HEK293 (cell line): Measurements from ENCODE around the gene STARD5.

Experiments
- SP3 ChIP-seq: fragments of 450-650 bp; formaldehyde crosslinking; IDR thresholded peaks from 2 replicates; pipeline ENCODE4 v1.5.1; 2016; ENCODE audit warnings: missing biosample characterization, missing genetic modification characterization
- ZNF311 ChIP-seq: fragments of 450-650 bp; formaldehyde crosslinking; IDR thresholded peaks from 2 replicates; pipeline ENCODE4 v1.5.1; 2017; ENCODE audit warnings: missing biosample characterization, missing genetic modification characterization, borderline replicate concordance
- ZNF37A ChIP-seq: fragments of 450-650 bp; IDR thresholded peaks from 2 replicates; pipeline ENCODE4 v1.5.1; 2018; ENCODE audit warnings: missing biosample characterization, missing genetic modification characterization
- ZNF561 ChIP-seq: fragments of 450-650 bp; IDR thresholded peaks from 2 replicates; pipeline ENCODE4 v1.5.1; 2018; ENCODE audit warnings: missing biosample characterization, missing genetic modification characterization, borderline replicate concordance
- ZNF747 ChIP-seq: fragments of 450-650 bp; formaldehyde crosslinking; IDR thresholded peaks from 2 replicates; pipeline ENCODE4 v1.5.1; 2016; ENCODE audit warnings: missing biosample characterization, missing genetic modification characterization
- ZNF785 ChIP-seq: fragments of 450-650 bp; formaldehyde crosslinking; IDR thresholded peaks from 2 replicates; pipeline ENCODE4 v1.5.1; 2016; ENCODE audit warnings: missing biosample characterization, missing genetic modification characterization
- TF ChIP-seq, protein P1 (sequence below): fragments of 450-650 bp; formaldehyde crosslinking; IDR thresholded peaks from 2 replicates; pipeline ENCODE4 v1.5.1; 2016; ENCODE audit warnings: missing biosample characterization, missing genetic modification characterization
- TF ChIP-seq, protein P2 (sequence below): fragments of 450-650 bp; formaldehyde crosslinking; IDR thresholded peaks from 2 replicates; pipeline ENCODE4 v1.5.1; 2016; ENCODE audit warnings: missing biosample characterization, missing genetic modification characterization

DNA sequence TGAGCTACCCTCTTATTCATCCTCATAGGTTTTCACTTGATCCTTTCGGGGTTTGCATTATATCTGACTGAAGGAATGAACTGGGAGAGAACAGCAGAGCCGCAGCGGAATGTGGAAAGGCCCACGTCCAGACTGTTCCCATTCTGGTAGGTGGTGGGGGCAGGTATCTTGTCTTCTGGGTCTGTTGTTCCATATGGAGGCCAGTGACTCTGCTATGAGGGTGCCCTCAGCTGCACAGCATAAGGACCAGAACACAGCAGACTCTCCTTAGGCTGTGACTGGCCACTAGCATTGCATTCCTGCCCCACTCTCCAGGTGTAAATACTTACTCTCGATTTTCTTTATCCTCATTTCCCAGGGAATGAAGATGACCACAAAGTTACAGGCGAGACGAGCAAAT, 38.0 kb upstream of the STARD5 start:
- TF ChIP-seq SP3 (tag by site-specific recombination): no peak
- no peak for TF ChIP-seq ZNF311 (tag by site-specific recombination)
- no peak for TF ChIP-seq ZNF561 (tag by site-specific recombination)
- no peak for TF ChIP-seq ZNF747
- no peak for TF ChIP-seq ZNF785 (tag by site-specific recombination)
- no peak for TF ChIP-seq ZNF37A
- TF ChIP-seq, protein P1, sequence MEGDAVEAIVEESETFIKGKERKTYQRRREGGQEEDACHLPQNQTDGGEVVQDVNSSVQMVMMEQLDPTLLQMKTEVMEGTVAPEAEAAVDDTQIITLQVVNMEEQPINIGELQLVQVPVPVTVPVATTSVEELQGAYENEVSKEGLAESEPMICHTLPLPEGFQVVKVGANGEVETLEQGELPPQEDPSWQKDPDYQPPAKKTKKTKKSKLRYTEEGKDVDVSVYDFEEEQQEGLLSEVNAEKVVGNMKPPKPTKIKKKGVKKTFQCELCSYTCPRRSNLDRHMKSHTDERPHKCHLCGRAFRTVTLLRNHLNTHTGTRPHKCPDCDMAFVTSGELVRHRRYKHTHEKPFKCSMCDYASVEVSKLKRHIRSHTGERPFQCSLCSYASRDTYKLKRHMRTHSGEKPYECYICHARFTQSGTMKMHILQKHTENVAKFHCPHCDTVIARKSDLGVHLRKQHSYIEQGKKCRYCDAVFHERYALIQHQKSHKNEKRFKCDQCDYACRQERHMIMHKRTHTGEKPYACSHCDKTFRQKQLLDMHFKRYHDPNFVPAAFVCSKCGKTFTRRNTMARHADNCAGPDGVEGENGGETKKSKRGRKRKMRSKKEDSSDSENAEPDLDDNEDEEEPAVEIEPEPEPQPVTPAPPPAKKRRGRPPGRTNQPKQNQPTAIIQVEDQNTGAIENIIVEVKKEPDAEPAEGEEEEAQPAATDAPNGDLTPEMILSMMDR (tag by site-specific recombination): no peak
- TF ChIP-seq, protein P2, sequence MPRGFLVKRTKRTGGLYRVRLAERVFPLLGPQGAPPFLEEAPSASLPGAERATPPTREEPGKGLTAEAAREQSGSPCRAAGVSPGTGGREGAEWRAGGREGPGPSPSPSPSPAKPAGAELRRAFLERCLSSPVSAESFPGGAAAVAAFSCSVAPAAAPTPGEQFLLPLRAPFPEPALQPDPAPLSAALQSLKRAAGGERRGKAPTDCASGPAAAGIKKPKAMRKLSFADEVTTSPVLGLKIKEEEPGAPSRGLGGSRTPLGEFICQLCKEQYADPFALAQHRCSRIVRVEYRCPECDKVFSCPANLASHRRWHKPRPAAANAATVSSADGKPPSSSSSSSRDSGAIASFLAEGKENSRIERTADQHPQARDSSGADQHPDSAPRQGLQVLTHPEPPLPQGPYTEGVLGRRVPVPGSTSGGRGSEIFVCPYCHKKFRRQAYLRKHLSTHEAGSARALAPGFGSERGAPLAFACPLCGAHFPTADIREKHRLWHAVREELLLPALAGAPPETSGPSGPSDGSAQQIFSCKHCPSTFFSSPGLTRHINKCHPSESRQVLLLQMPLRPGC: no peak
